H1 (cell line): ENCODE data around the gene HADH. TPM values are rescaled to one million over a fixed set of nuclear protein-coding genes. Genes with fewer than 3 reads are reported as not detected.

Experiments
- ASH2L ChIP-seq: fragments of 200-600, 300-600 bp; sonication (generic); IDR thresholded peaks from one replicate; pipeline ENCODE4 v1.7.1; 2017; ENCODE audit warnings: low read length
- HDAC6 ChIP-seq: IDR thresholded peaks from one replicate; pipeline ENCODE4 v1.7.1; 2012; ENCODE audit warnings: low read depth, mild to moderate bottlenecking, inconsistent platforms, low read length, moderate library complexity
- JUND ChIP-seq: IDR thresholded peaks from 2 replicates; pipeline ENCODE4 v1.6.1; 2011; ENCODE audit warnings: mild to moderate bottlenecking, improper control_type of control experiment, low read length
- NRF1 ChIP-seq: IDR thresholded peaks from 2 replicates; pipeline ENCODE4 v1.6.1; 2011; ENCODE audit warnings: mild to moderate bottlenecking, low read depth, low read length, improper control_type of control experiment
- RNF2 ChIP-seq: fragments of 200-900, 300-1000 bp; sonication (generic); IDR thresholded peaks from 2 replicates; pipeline ENCODE4 v1.7.1; 2016; ENCODE audit warnings: borderline replicate concordance, low read depth, mild to moderate bottlenecking, antibody characterized with exemption, low read length; ENCODE audit not compliant: poor library complexity, severe bottlenecking; ENCODE audit errors: missing control alignments
- polyA plus RNA-seq, 7 experiments: library from polyadenylated mRNA; depleted of rRNA in 3 of 7; stranded (reverse) in 5 of 7; unstranded in 2 of 7; fragments of >200 nt in 5 of 7; fragments of 200-250 nt in 2 of 7; gene quantifications; 1 replicate in 5 of 7; 2 replicates in 1 of 7; 4 replicates in 1 of 7; pipeline versions ENCODE4 v1.2.1 to v1.2.3, GENCODE V29; 2011 to 2013; ENCODE audit warnings: missing spikeins in 2 of 7, mixed read lengths in 2 of 7
- total RNA-seq: library from RNA; stranded (reverse); fragmentation: NEBNext Ultra II Directional; extraction: Animal tissue kit (Norgen Biotek cat#: 25700); gene quantifications from 2 replicates; pipeline ENCODE4 v1.2.1, GENCODE V29; 2021
- TF ChIP-seq, protein P1 (sequence below): fragments of 300-600 bp; sonication (generic); IDR thresholded peaks from 2 replicates; pipeline ENCODE4 v1.7.1; 2012; ENCODE audit warnings: low read length, moderate library complexity, mild to moderate bottlenecking, inconsistent platforms; ENCODE audit not compliant: insufficient replicate concordance
- TF ChIP-seq, protein P2 (sequence below): IDR thresholded peaks from 2 replicates; pipeline ENCODE4 v1.6.1; 2012; ENCODE audit warnings: inconsistent platforms
- TF ChIP-seq, protein P3 (sequence below): IDR thresholded peaks from 2 replicates; pipeline ENCODE4 v1.6.1; 2011; ENCODE audit warnings: low read length, improper control_type of control experiment

The HADH gene
- total and polyA plus RNA-seq, 2 of the 8 experiments (the other 6 are each of a cell fraction or from before 2014, with no cell fraction given): 47.5 to 54.4 TPM

DNA sequence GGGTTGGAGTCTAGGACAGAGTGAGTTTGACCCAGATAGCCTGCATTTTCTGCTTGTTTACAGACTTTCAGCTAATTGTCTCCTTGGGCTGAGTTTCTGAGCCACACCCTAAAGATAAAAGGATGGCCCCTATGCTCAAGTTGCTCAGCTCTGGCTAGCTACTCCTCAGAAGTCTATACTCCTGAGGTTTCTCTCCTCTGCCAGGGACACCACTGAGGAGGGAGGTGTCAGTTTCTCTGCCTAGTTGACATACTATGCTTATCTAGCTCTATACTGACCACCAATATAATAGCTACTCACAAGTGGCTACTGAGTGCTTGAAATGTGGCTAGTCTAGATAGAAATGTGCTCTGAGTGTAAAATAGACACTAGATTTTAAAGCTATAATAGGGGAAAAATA, 23.6 kb downstream of the HADH start (continued):
- TF ChIP-seq, protein P1, sequence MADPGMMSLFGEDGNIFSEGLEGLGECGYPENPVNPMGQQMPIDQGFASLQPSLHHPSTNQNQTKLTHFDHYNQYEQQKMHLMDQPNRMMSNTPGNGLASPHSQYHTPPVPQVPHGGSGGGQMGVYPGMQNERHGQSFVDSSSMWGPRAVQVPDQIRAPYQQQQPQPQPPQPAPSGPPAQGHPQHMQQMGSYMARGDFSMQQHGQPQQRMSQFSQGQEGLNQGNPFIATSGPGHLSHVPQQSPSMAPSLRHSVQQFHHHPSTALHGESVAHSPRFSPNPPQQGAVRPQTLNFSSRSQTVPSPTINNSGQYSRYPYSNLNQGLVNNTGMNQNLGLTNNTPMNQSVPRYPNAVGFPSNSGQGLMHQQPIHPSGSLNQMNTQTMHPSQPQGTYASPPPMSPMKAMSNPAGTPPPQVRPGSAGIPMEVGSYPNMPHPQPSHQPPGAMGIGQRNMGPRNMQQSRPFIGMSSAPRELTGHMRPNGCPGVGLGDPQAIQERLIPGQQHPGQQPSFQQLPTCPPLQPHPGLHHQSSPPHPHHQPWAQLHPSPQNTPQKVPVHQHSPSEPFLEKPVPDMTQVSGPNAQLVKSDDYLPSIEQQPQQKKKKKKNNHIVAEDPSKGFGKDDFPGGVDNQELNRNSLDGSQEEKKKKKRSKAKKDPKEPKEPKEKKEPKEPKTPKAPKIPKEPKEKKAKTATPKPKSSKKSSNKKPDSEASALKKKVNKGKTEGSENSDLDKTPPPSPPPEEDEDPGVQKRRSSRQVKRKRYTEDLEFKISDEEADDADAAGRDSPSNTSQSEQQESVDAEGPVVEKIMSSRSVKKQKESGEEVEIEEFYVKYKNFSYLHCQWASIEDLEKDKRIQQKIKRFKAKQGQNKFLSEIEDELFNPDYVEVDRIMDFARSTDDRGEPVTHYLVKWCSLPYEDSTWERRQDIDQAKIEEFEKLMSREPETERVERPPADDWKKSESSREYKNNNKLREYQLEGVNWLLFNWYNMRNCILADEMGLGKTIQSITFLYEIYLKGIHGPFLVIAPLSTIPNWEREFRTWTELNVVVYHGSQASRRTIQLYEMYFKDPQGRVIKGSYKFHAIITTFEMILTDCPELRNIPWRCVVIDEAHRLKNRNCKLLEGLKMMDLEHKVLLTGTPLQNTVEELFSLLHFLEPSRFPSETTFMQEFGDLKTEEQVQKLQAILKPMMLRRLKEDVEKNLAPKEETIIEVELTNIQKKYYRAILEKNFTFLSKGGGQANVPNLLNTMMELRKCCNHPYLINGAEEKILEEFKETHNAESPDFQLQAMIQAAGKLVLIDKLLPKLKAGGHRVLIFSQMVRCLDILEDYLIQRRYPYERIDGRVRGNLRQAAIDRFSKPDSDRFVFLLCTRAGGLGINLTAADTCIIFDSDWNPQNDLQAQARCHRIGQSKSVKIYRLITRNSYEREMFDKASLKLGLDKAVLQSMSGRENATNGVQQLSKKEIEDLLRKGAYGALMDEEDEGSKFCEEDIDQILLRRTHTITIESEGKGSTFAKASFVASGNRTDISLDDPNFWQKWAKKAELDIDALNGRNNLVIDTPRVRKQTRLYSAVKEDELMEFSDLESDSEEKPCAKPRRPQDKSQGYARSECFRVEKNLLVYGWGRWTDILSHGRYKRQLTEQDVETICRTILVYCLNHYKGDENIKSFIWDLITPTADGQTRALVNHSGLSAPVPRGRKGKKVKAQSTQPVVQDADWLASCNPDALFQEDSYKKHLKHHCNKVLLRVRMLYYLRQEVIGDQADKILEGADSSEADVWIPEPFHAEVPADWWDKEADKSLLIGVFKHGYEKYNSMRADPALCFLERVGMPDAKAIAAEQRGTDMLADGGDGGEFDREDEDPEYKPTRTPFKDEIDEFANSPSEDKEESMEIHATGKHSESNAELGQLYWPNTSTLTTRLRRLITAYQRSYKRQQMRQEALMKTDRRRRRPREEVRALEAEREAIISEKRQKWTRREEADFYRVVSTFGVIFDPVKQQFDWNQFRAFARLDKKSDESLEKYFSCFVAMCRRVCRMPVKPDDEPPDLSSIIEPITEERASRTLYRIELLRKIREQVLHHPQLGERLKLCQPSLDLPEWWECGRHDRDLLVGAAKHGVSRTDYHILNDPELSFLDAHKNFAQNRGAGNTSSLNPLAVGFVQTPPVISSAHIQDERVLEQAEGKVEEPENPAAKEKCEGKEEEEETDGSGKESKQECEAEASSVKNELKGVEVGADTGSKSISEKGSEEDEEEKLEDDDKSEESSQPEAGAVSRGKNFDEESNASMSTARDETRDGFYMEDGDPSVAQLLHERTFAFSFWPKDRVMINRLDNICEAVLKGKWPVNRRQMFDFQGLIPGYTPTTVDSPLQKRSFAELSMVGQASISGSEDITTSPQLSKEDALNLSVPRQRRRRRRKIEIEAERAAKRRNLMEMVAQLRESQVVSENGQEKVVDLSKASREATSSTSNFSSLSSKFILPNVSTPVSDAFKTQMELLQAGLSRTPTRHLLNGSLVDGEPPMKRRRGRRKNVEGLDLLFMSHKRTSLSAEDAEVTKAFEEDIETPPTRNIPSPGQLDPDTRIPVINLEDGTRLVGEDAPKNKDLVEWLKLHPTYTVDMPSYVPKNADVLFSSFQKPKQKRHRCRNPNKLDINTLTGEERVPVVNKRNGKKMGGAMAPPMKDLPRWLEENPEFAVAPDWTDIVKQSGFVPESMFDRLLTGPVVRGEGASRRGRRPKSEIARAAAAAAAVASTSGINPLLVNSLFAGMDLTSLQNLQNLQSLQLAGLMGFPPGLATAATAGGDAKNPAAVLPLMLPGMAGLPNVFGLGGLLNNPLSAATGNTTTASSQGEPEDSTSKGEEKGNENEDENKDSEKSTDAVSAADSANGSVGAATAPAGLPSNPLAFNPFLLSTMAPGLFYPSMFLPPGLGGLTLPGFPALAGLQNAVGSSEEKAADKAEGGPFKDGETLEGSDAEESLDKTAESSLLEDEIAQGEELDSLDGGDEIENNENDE: no peak
- no peak for TF ChIP-seq ASH2L
- no peak for TF ChIP-seq HDAC6
- no peak for TF ChIP-seq RNF2
- TF ChIP-seq, protein P2, sequence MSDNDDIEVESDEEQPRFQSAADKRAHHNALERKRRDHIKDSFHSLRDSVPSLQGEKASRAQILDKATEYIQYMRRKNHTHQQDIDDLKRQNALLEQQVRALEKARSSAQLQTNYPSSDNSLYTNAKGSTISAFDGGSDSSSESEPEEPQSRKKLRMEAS: no peak
- no peak for TF ChIP-seq JUND
- no peak for TF ChIP-seq NRF1
- TF ChIP-seq, protein P3, sequence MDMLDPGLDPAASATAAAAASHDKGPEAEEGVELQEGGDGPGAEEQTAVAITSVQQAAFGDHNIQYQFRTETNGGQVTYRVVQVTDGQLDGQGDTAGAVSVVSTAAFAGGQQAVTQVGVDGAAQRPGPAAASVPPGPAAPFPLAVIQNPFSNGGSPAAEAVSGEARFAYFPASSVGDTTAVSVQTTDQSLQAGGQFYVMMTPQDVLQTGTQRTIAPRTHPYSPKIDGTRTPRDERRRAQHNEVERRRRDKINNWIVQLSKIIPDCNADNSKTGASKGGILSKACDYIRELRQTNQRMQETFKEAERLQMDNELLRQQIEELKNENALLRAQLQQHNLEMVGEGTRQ: no peak
- TF ChIP-seq, all 59 proteins: peak for 0
